NB4 (cell line): ENCODE data around the gene PNLIPRP3.

Experiments used
- CTCF ChIP-seq: IDR thresholded peaks from one replicate; pipeline ENCODE4 v1.5.1; 2012; ENCODE audit warnings: low read depth, low read length
- MYC ChIP-seq: IDR thresholded peaks from 2 replicates; pipeline ENCODE4 v1.6.1; 2011; ENCODE audit warnings: low read depth, low read length
- POLR2A ChIP-seq: IDR thresholded peaks from 2 replicates; pipeline ENCODE4 v1.6.1; 2011; ENCODE audit warnings: mild to moderate bottlenecking; ENCODE audit not compliant: insufficient read length; ENCODE audit errors: extremely low read depth
- TF ChIP-seq, protein P1 (sequence below): IDR thresholded peaks from 2 replicates; pipeline ENCODE4 v1.6.1; 2011; ENCODE audit warnings: low read depth, low read length

DNA sequence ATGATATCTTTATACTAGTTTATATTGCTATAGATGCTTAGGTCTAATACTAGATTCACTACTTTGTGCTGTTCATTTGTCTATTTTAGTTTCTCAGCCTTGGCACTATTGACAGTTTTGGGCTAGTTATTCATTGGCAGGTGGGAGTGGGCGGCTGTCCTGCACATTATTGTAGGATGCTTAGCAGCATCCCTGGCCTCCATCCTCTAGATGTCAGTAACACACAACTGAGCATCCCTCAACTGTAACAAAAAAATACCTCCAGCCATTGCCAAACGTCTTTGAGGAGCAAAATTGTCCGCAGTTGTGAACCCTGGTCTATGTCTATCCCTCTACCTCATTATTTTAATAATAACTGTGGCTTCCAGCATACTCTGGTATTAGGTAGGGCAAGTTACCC, 83.7 kb downstream of the PNLIPRP3 start:
- TF ChIP-seq CTCF = no peak
- TF ChIP-seq POLR2A = no peak
- no peak for TF ChIP-seq MYC
- TF ChIP-seq, protein P1, sequence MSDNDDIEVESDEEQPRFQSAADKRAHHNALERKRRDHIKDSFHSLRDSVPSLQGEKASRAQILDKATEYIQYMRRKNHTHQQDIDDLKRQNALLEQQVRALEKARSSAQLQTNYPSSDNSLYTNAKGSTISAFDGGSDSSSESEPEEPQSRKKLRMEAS = no peak
